NCI-H774 (cell line): ENCODE data around the gene FKBP7.
"Not testable (repeated sequence)": the region's sequence is repeated elsewhere in the genome, so short reads cannot be mapped to it uniquely, and the experiment has no call there.

Experiments
- DNase-seq: peaks from one replicate; lab custom pipeline; 2025; lab: John Stamatoyannopoulos, UW

FKBP7 gene

GRCh38 chr2:178485356-178485755 is 7.0 kb upstream of the FKBP7 start:
- DNase-seq = no peak

- DNase-seq = peak; percentile 59
Observed at GRCh38 chr2:178484245-178485041, 6.0 kb upstream of the FKBP7 start.

GRCh38 chr2:178482437-178482836 is 4.0 kb upstream of the FKBP7 start:
- DNase-seq = no peak

GRCh38 chr2:178480227-178481181 is 2.1 kb upstream of the FKBP7 start, which contains the start of gene PLEKHA3:
Gene PLEKHA3 (plus strand): TSS chr2:178480457. CDS start chr2:178480870, 413 bp downstream.
- DNase-seq = peak; percentile 95

- DNase-seq = no peak
Observed at GRCh38 chr2:178479758-178480226, 1.4 kb upstream of the FKBP7 start.

- no peak for DNase-seq
Observed at GRCh38 chr2:178479275-178479616, 846 bp upstream of the FKBP7 start.

- no peak for DNase-seq
Observed at GRCh38 chr2:178478130-178478438, 316 bp downstream of the FKBP7 start.

- no peak for DNase-seq
Observed at GRCh38 chr2:178477443-178478129, 814 bp downstream of the FKBP7 start.

- DNase-seq = no peak
Observed at GRCh38 chr2:178476477-178476876, 1.9 kb downstream of the FKBP7 start.

GRCh38 chr2:178474560-178474959 is 3.8 kb downstream of the FKBP7 start:
- no peak for DNase-seq

- no peak for DNase-seq
Observed at GRCh38 chr2:178473931-178474330, 4.5 kb downstream of the FKBP7 start.

GRCh38 chr2:178473373-178473772 is 5.0 kb downstream of the FKBP7 start:
- DNase-seq = no peak

- not testable (repeated sequence) for DNase-seq
Observed at GRCh38 chr2:178471313-178471712, 7.1 kb downstream of the FKBP7 start.

GRCh38 chr2:178469219-178469849 is 9.1 kb downstream of the FKBP7 start:
- no peak for DNase-seq

- DNase-seq = no peak
Observed at GRCh38 chr2:178457390-178457886, 21.0 kb downstream of the FKBP7 start.

GRCh38 chr2:178455947-178456346 is 22.5 kb downstream of the FKBP7 start:
- DNase-seq = no peak

GRCh38 chr2:178452870-178453269 is 25.5 kb downstream of the FKBP7 start:
- DNase-seq = no peak

- no peak for DNase-seq
Observed at GRCh38 chr2:178452334-178452733, 26.1 kb downstream of the FKBP7 start.

- DNase-seq = peak; percentile 94
Observed at GRCh38 chr2:178450774-178451525, 27.4 kb downstream of the FKBP7 start, which contains the start of the genes PJVK and PRKRA. Gene PJVK (plus strand): TSS chr2:178451378. CDS start chr2:178453410, 2,032 bp downstream. Gene PRKRA (minus strand): TSS chr2:178451175. CDS start chr2:178451030, 145 bp downstream.

GRCh38 chr2:178450524-178450773 is 28.0 kb downstream of the FKBP7 start:
- no peak for DNase-seq
